Chondrocyte (in vitro differentiated cells): ENCODE data around the gene RASSF7. TPM values are rescaled to one million over a fixed set of nuclear protein-coding genes. Genes with fewer than 3 reads are reported as not detected.

ENCODE experiments used
- DNase-seq: peaks from one replicate; pipeline ENCODE4 v3.0.0; 2021; ENCODE audit warnings: mixed read lengths, low spot score
- H3K27ac Mint-ChIP-seq: one replicate; pipeline ENCODE4 v1.8.0; 2021; ENCODE audit warnings: mild to moderate bottlenecking, moderate library complexity, mixed read lengths; ENCODE audit not compliant: unreplicated experiment
- H3K27me3 Mint-ChIP-seq: 2 replicates; pipeline ENCODE4 v1.8.0; 2021; ENCODE audit warnings: low read depth, mixed read lengths
- H3K36me3 Mint-ChIP-seq: 2 replicates; pipeline ENCODE4 v1.8.0; 2021; ENCODE audit warnings: low read depth, mixed read lengths
- H3K4me1 Mint-ChIP-seq: 2 replicates; pipeline ENCODE4 v1.8.0; 2021; ENCODE audit warnings: low read depth, mild to moderate bottlenecking, mixed read lengths
- H3K4me3 Mint-ChIP-seq: one replicate; pipeline ENCODE4 v1.8.0; 2021; ENCODE audit warnings: mild to moderate bottlenecking, moderate library complexity, mixed read lengths; ENCODE audit not compliant: unreplicated experiment
- H3K9me3 Mint-ChIP-seq: 2 replicates; pipeline ENCODE4 v1.8.0; 2021; ENCODE audit warnings: low read depth, mixed read lengths
- CTCF ChIP-seq: fragments of 200-600 bp; sonication (generic); IDR thresholded peaks from 2 replicates; pipeline ENCODE4 v1.5.0; 2021; ENCODE audit warnings: antibody characterized with exemption, mild to moderate bottlenecking, moderate library complexity
- total RNA-seq: library from RNA; stranded (reverse); gene quantifications from 3 replicates; pipeline ENCODE4 v1.2.1, GENCODE V29; 2021

The RASSF7 gene
- total RNA-seq, 1 donor from 2014 or later, result 28.7 TPM

- Mint-ChIP-seq H3K27ac (no peak overlapping the region), H3K27me3 (no peaks in the 10 kb centered on the region), H3K4me3 (no peak overlapping the region), H3K9me3 (no peaks in the 10 kb centered on the region), H3K4me1 (peaks cover 5% of the 10 kb centered on the region), H3K36me3 (peaks cover 1% of the 10 kb centered on the region)
- no peak for DNase-seq
- no peak for TF ChIP-seq CTCF
These were observed 20.7 kb upstream of the RASSF7 start for GRCh38 chr11:539971-540481.

- Mint-ChIP-seq H3K4me3 (no peak overlapping the region), H3K27me3 (no peaks in the 10 kb centered on the region), H3K4me1 (peaks cover 5% of the 10 kb centered on the region), H3K27ac (no peak overlapping the region), H3K36me3 (peaks cover 1% of the 10 kb centered on the region), H3K9me3 (no peaks in the 10 kb centered on the region)
- no peak for TF ChIP-seq CTCF
- no peak for DNase-seq
These were observed 20.0 kb upstream of the RASSF7 start for GRCh38 chr11:540583-541432.

- H3K9me3 Mint-ChIP-seq, result no peaks in the 10 kb centered on the region
- H3K27ac Mint-ChIP-seq, result no peak overlapping the region
- no peaks in the 10 kb centered on the region for H3K27me3 Mint-ChIP-seq
- DNase-seq, result no peak
- peaks cover 1% of the 10 kb centered on the region for H3K36me3 Mint-ChIP-seq
- no peak for TF ChIP-seq CTCF
- peaks cover under 1% of the 10 kb centered on the region for H3K4me1 Mint-ChIP-seq
- no peak overlapping the region for H3K4me3 Mint-ChIP-seq
These were observed 19.3 kb upstream of the RASSF7 start for GRCh38 chr11:541433-541885.

DNA sequence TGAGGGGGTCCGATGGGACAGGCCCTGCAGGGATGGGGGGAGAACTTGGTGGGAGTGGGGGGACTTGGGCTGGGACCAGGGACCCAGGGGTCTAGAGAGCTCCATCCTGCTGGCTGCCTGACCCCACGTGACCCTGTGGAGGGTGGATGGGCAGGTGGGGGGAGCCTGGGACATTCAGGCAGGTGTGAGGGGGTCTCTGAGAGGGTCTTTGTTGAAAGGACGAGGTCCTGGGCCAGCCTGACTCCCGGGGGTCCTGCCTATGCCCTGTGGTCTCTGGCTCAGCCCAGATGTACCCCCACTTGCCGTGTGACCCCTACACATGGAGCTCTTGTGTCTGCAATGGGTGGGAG is 16.0 kb upstream of the RASSF7 start:
- Mint-ChIP-seq H3K27me3 (no peaks in the 10 kb centered on the region), H3K27ac (no peak overlapping the region), H3K4me1 (no peaks in the 10 kb centered on the region), H3K9me3 (no peaks in the 10 kb centered on the region), H3K36me3 (peaks cover 1% of the 10 kb centered on the region), H3K4me3 (no peak overlapping the region)
- TF ChIP-seq CTCF, result no peak
- DNase-seq, result no peak

DNA sequence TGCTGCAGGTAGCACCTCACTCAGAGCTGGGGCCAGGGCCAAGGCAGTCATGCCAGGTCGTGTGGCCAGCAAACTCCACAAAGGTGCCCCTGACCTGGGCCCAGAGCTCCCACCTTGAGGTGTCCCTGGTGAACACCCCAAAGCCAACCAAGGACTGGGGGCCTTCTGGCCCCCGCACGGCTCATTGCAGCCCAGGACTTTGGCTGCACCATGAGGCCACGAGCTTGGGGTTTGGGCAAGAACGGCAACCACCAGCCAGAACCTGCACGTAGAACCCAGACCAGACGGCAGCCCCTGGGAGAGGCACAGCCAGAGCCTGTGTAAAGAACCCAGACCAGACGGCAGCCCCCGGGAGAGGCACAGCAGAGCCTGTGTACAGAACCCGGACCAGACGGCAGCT is 15.6 kb upstream of the RASSF7 start:
- TF ChIP-seq CTCF, result no peak
- Mint-ChIP-seq H3K36me3 (peaks cover 1% of the 10 kb centered on the region), H3K9me3 (no peaks in the 10 kb centered on the region), H3K4me1 (no peaks in the 10 kb centered on the region), H3K27me3 (no peaks in the 10 kb centered on the region), H3K4me3 (no peak overlapping the region), H3K27ac (no peak overlapping the region)
- no peak for DNase-seq
